Activated effector memory CD4-positive, alpha-beta T cell treated with anti-CD3 and anti-CD28 coated beads, Interleukin-2, amount 50 U/mL, for 16 hours (primary cell): ENCODE measurements around the gene PUDP.
A peak's percentile ranks its signal among the peaks of the same experiment; 100 is the strongest.
"Not testable (repeated sequence)": the region's sequence is repeated elsewhere in the genome, so short reads cannot be mapped to it uniquely, and the experiment has no call there.

Source experiments
- DNase-seq: peaks from one replicate; pipeline ENCODE4 v3.0.0-alpha.2; 2020

The PUDP gene

DNA sequence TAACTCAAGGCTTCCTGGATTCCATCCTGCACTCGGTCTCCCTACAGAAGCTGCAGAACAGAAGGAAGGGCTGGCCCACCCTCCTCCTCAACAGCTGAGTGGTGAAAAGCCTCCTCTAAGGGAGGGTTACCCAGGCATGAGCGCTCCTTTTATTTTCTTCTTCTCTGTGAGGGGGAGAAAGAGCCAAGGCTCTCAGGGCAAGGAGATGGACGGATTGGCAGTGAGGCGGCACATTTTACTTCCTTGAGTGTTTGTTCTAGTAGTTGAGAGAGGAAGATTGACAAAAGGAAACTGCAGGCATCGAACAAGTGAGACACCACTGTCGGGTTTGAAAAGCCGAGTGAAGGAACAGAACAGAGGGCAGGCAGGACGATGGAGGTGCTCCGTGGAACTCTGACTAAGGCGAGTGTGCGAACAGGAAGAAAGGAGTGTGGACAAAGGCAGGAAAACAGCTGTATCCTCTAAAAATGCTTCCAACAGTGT, 38.9 kb downstream of the PUDP start:
- no peak for DNase-seq

DNA sequence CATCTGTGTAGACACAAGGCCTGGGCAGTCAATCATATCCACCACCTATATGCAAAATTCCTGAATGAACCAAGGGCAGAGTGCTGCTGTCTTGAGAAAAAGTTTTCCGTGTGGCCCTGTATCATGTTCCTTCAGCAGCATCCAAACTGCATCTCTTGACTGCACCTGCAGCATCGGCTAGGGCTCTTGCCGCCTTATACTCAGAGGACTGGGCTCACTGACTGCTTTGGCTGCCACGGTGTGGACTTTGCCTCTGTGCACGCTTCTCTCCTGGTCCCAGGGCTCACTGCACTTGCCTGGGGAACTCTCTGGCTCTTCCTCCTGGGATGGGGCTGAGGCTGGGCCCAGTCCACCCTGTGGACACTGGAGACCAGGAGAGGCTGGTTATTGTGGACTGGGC, 39.9 kb downstream of the PUDP start:
- DNase-seq, result no peak

DNA sequence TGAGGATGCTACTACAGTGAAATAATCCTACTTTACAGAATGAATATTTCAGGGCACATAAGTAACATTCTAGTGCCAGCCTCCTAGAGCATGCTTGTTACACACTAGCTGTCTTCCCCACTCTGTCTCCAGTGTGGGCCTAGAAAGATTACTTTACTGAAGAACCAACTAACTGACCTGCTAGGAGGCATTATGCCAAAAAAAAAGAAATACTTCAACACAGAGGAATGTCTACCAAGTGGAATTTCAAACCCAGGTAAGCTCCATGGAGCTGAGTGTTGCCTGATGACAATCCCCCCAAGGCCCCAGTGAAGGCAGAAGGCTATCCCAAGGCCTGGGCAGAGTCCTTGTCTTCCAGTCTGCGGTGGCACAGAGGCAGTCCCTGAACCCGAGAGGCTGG, 41.3 kb downstream of the PUDP start:
- DNase-seq, result no peak

DNA sequence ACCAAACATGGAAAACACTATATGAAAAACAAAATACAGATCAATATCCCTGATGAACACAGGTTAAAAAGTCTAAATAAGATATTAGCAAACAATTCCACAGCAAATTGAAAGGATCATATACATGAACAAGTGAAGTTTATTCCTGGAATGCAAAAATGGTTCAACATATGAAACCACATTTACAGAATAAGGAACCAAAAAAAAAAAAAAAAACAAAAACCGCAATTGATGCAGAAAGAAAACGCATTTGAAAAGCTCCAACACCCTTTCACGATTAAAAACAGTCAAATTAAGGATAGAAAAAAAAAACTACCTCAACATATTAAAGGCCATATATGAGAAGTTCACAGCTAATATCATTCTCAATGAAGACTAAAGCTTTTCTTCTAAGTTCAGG, 45.8 kb downstream of the PUDP start:
- DNase-seq, result no peak

DNA sequence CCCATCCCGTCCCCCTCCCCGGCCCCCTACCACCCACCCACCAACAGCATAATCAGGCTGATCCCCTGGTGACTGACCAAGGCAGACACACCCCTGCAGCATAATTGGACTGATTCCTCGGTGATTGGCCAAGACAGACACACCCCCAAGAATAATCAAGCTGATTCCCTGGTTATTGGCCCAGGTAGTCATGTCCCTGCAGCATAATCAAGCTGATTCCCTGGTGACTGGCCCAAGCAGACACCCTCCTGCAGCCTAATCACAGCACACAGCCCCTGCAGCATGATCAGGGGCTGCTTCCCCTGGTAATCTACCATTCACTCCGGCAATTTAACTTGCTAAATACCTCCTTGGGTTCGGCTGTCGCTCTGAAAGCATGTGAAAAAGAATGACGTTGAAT, 47.9 kb downstream of the PUDP start:
- no peak for DNase-seq

DNA sequence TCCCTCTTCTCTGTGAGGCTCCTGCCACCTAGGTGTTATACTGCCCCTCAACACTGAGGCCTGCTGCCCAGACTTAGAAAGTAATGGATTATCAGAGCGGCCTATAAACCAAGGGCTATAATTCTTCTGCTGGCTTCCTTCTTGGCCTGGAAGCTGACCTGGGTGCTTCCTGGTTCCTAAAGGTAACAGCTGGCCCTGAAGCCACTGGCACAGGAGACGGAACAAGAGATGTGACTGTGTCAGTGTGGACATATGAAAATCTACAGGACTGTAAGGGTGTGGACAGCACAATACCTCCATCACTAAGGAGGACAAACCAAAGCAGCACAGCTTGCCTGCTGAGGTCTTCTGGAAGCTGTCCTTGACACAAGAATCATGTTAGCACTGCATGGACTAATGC, 52.3 kb downstream of the PUDP start:
- not testable (repeated sequence) for DNase-seq

DNA sequence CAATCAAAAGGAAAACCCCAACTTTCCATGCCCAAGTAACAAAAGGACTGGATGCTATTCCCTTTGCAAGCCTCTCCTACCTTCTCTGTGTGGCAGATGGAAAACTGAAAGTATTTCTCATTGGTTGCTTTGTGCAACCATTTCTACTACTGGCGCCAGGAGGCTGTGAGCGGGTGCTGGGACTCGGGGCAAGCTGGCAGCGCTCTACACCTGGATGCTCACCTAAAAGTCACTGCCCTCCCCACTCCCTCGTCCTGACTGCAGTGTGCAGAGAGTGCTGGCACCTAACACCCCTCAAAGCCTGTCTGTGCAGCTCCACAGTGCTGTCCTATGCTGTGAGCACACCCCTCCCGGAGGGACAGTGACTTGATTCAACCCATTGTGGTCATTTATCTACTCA, 54.6 kb downstream of the PUDP start:
- DNase-seq, result no peak

DNA sequence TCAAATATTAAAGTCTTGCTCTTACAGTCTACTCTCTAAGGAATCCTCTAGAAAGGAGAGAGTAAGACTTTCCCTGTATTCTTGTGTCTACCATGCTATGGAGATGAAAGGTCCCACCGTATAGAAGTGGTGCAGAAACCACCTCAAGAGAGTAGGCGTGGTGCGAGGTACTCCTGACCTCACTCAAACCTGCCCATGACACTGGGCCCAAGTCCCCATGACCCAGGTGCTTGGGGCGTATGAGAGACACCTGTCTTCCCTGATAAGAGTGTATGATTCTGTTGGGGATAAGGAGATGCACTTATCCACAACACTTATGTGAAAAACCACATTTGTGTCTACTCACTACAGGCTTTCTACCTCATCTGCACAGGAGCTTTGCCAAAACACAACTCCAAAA, 55.4 kb downstream of the PUDP start:
- no peak for DNase-seq

DNA sequence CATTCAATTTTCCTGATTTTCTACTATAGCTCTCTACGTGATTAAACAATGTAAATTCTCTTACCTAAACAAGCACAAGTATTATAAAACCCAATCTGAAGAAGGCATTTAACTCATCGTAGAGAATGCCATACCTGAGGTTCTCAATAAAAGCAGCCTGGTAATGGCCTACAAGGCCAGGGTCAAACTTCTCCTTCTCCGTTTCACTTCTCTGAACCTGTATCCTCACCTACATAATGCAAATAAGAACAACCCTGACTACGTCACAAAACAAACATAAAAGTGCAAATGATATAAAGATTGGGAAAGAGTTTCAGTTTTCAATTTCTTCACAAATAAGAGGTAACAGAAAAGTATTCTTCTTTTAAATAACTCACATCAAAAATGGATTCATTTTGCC, 56.0 kb downstream of the PUDP start:
- DNase-seq, result no peak

DNA sequence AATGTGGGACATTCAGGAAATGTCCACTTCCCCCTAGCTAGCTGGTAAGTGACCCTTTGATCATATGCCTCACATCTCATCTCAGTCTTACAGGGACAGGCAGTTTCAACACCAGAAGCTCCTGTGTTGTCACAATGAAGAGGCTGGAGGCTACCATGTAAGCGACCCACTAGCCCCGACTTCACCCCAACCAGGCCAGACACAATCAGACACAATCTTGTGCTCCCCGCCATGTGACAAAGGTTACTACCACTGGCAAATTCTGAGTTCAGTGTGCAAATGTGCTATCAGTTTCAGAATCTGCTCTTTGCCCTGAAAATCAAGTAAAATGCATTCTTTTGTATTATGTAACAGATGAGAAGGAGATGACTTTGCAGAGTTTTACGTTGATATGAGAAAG, 57.3 kb downstream of the PUDP start:
- no peak for DNase-seq

DNA sequence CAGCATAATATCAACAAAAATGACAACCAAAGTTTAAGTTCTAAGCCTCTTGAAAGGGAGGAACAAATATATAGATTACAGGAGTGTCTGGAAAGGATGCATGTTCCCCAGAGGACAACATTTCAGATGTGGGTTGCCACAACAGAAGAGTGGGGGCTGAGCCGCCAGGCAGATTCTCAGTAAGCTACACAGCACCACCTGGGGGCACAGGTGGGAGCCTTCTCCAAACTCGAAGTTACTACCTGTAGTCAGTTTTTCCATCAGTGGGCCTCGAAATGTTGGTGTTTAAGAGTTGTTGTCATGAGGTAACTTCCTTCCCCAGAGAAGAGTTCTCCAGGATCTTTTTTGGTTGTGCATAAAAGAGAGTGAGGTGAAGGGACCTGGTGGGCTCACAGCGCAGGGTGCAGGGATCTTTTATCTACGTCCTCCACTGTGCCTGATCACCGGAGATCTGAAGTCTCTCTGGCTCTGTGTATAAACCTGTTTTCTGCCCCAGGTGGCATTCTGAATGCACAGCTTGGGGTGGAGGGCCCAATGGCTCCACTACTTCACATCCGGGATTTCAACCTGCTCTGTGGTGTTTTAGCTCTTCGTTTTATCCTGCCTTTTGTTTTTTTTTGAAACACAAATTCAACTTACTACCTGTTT, 58.9 kb downstream of the PUDP start:
- peak; percentile 66 for DNase-seq

DNA sequence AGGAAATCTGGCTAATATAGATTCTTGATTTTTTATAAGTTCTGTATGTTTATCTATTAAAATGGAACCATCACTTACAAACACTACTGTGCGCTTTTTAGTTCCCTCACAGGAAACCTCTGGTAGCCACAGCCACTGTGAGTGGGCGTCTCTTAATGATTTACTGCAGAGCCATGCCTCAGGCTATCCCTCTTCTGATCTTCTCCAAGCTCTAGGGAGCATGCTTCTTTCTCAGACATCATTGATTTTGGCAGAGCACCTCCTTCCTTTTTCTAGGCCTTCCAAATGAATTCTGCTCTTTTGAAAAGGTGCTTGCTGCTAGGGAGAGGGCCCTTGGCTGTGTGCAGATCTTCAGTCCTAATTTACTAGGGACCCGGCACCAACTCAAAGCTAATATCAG, 61.6 kb downstream of the PUDP start:
- no peak for DNase-seq

DNA sequence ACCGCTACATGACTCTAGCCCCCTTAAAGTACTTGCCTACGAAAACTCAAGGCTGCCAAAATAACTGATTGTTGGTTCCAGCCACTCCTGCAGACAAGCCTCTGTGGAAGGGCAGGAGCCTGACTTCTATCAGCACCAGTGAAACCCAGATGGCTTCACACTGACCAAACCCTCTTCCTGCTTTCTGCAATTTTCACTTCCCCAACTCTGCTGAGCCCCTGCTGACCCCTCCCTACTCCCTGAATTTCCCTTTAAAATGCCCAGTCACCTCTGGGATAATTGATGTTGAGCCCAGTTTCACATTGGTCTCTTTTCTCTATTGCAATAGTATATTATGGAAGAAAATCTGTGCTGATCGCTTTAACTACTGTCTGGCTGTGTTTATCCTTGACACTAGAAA, 62.1 kb downstream of the PUDP start:
- DNase-seq, result no peak

DNA sequence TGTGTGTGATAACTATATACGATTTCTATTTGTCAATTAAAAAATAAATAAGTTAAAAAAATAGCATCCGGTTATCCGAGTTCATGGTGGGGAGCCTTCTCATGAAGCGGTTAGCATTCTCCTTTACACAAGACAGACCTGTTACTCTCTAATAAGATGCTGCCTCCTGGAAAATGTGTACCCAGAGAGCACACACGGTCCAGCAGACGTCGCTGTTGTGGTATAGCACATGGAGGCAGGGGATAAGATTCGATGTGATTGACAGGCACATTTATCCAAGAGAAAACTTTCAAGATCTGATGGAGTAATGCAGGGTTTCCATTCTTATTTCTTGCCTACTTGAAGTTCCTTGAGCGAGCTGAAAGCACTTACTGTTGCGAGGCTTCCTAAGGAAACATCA, 63.1 kb downstream of the PUDP start:
- no peak for DNase-seq

DNA sequence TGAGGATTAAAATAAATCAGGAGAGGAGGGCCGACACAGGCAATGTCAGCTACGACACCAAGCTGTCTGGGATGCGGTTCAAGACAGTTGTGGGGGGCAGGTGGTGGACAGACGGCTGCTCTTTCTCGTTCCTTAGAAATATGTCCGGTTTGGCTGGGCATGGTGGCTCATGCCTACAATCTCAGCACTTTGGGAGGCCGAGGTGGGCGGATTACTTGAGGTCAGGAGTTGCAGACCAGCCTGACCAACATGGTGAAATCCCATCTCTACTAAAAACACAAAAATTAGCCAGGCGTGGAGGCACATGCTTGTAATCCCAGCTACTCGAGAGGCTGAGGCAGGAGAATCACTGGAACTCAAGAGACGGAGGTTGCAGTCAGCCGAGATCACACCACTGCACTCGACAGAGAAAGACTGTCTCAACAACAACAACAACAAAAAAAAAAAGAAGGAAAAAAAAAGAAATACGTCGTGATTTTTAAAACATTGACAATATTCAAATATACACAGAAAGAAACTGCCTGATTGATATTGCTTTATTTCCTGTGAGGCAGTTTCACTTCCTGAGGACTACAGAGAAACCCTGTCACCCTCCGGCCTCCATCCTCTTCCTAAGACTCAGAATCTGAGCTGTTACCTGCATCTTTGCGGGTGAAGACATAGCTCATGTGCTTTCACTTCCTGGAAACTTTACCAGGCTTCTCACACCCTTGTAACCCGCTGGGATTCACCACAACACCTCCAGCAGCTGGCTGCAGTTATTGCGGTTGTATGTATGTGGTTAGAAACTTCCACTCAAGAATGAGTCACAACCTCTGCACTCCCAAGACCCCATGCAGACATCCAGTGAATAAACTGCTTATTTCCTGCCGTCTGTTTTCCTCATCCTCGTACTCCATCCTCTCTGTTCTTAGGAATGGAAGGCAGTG, 64.2 kb downstream of the PUDP start:
- DNase-seq, result peak; percentile 76

DNA sequence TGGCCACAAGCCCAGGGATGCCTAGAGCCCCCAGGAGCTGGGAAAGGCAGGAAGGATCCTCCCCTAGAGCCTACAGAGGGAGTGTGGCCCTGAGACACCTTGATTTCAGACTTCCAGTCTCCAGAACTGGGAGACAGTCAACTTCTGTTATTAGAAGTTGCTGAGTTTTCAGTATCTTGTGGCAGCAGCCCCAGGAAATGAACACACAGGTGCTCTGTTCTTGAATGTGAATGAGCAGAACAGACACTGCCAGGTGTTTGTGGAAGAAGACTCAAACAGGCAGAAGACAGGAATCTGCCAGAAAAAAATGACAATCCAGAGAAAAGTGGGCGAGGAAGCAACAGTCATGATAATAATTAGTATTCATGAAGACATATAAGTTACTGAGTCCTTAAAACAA, 64.9 kb downstream of the PUDP start:
- DNase-seq, result no peak

DNA sequence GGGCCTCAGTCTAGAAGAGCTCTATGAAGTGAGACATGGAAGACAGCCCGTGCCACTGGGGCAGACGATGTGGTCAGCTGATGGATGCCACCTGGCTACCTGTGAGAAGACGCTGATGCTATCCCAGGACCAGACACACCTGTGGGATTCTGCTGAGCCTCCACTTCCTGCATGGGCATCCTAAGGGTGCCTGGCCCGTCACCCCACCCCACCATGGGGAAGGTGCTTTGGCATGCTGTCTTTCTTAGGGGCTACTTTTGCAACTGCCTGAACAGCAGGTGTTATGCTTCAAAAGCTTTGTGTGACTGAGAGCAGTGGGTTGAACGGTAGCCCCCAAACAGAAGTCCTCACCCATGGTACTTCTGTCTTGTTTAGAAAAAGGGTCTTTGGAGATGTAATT, 65.4 kb downstream of the PUDP start:
- no peak for DNase-seq

DNA sequence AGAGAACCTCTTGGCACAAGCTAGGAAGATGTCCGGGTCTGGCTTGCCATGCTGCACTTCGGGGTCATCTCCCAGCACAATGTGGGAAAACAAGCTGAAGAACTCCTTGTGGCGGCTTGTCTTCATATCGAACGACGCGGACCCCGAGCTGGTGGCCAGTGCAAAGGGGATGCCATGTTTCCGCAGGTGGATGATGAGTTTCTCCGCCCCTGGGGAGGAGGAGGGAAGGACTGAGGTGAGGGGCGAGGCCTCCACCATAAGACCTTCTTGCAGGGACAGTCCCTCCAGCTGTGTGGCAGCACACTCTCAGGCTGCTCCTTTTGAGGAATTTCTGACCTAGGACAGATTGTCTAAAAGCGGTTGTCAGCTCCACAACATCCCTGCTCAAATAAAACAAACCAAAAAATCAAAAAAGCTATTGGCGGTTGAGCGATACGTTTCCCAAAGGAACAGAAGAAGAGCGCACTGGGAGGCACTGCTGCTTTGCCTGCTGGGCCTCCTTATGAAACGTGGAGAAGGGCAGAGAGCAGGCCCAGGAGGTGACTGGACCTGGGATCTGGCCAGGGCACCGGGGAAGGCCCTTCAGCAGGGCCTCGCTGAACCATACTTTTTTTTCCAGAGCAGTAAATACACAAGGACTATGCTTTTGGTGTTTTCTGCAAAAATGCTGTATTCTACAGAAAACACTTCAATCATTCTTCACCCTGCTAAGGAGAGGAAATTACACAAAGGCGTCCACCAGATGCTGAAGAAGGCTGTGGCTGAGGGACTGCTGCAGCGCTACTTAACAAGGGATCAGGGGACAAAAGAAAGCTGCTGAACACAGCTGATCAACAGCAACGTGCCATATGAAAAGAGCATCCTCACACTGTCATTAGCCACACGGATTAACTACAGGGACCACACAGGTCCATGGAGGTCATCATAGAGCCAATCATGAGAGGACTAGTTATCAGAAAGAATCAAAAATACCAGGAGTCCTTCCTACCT, 70.4 kb downstream of the PUDP start:
- DNase-seq, result no peak

DNA sequence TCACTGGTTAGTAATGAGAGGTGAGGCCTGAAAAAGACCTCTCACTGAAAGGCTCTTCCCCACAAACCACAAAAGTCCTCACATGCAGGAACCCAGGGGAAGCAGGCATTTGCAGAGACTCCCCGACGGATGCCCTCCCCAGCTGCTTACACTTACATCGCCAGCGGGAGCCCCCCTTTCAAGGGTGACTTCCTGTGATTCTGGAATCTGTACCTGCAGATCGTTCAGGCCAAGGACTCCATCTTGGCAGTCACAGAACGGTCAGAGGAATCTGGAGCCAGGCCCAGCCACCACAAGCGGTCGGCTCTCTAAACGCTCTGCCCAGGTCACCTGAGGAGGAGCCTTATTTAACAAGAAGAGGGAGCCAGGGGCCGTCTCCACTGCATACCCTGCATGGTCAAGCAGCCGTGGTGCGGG, 71.7 kb downstream of the PUDP start:
- DNase-seq, result no peak

DNA sequence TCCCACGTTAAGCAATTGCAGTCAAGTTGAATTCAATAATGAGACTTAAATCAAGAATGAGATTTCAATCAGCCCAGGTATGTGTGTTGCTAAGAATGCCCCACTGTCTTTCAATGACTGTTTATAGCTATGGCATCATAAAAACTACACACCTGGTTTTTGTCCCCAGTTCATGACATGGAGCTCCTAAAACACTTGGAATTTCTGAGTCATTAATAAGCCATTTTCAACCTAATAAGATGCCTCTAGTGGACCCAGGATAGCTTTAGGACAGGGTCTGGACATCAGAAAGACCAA, 73.1 kb downstream of the PUDP start:
- no peak for DNase-seq

DNA sequence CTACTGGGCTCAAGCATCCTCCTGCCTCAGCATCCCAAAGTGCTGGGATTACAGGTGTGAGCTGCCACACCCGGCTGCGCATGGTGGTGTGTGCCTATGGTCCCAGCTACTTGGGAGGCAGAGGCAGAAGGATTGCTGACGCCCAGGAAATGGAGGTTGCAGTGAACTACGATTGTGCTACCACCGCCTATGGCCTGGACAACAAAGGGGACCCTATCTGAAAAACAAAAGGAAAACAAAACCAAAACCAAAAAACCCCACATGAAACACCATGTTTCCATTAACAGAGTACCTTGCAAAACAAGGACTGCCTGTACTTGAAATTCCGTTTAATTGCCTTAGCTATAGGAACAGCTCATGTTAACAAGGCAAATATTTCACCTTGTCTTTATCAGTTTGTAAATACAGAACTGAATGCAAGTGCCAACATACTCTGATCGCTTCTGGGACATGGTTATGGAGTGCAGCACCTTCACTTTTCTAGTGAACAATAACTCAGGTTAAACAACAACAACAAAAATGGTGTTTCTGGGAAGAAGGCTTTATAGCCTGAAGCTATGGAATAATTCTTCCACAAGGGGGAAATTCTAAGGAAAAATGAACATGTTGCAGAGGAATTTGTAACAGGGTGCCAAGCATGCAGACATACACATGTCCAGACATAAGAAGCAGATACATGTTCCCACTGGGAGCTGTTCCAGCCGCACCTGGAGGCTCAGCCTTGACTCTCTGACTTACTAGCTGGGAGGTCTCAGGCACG, 73.6 kb downstream of the PUDP start:
- DNase-seq, result no peak

DNA sequence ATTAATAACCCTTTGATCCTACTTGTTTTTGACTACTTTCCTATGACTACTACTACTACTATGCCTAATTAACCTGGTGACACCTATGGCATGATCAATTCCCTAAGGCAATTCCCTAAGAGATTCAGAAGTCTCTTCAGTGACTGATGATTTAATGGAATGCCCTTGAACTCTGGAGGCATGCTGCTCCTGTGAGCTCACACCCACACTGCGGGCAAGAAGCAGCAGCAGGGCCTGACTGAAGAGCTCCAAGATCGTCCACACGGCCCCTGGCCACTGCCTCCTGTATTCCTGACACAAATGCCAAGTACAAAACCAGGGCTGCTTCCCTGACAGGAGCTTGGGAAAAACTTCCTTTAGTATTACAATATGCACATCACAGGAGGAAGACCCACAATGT, 74.6 kb downstream of the PUDP start:
- no peak for DNase-seq

DNA sequence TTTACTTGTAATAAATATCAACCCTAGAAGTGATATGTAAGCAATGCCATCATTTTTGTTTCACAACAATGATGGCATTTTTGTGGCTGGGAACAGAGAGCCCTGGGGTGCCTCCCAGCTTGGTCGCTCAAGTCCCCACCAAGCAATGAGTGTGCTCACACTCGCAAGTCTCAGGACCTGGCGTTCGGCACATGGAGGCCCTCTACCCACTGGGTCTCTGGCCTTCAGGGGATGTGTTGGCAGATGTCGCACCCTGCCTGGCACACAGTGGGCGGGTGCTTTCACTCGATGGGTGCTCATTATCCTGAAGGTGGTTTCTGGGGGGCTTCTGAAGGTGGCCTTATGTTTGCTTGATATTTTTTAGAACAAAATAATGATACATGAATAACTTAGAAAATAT, 75.1 kb downstream of the PUDP start:
- DNase-seq, result no peak
